Caki2 (cell line): Measurements from ENCODE around the gene KDM8. TPM values are rescaled to one million over a fixed set of nuclear protein-coding genes. Genes with fewer than 3 reads are reported as not detected.

Experiments used
- total RNA-seq: library from RNA; depleted of rRNA; stranded (reverse); fragments of >200 nt; shearing (Covaris generic); gene quantifications from 2 replicates; pipeline ENCODE4 v1.2.3, GENCODE V29; 2014; ENCODE audit warnings: low replicate concordance; rRNA removed

KDM8 gene
- total RNA-seq, 1 experiment from 2014 or later: 3.4 TPM

Other genes with a start within 250 kb of the KDM8 start
- gene C16orf82, start 136.6 kb upstream of the KDM8 start, total RNA-seq: not detected in 2 replicates
- 47.9 and 57.2 TPM in 2 replicates for gene NSMCE1, start 65.2 kb downstream of the KDM8 start, total RNA-seq
- 14.9 and 26.0 TPM in 2 replicates for gene IL4R, start 110.4 kb downstream of the KDM8 start, total RNA-seq
- 0.55 and 1.4 TPM in 2 replicates for gene IL21R, start 198.6 kb downstream of the KDM8 start, total RNA-seq